ENCODE data around the gene UBL5. TPM values are rescaled to one million over a fixed set of nuclear protein-coding genes. Genes with fewer than 3 reads are reported as not detected.

UBL5 gene
- total RNA-seq, 2 experiments from 2014 or later, result 313 to 349 TPM

- peaks cover 23% of the 10 kb centered on the region for H3K4me1 Mint-ChIP-seq
- peak; percentile 51 for DNase-seq
- H3K4me3 Mint-ChIP-seq, result no peak overlapping the region
- POLR2A ChIA-PET, result no interaction called here
- no peaks in the 10 kb centered on the region for H3K27me3 Mint-ChIP-seq
- H3K36me3 Mint-ChIP-seq (ENCODE audit: low read depth), result peaks cover 25% of the 10 kb centered on the region
- no peak overlapping the region for H3K27ac Mint-ChIP-seq
- CTCF ChIA-PET, result interaction anchor here (0.7 to 1.8 kb wide), 2 partner anchors 11 kb away, joined by 3 to 6 read pairs; no protein-coding TSS in a partner anchor
- H3K9me3 Mint-ChIP-seq, result no peaks in the 10 kb centered on the region
Observed at GRCh38 chr19:9848060-9848459, 20.3 kb downstream of the UBL5 start.

DNA sequence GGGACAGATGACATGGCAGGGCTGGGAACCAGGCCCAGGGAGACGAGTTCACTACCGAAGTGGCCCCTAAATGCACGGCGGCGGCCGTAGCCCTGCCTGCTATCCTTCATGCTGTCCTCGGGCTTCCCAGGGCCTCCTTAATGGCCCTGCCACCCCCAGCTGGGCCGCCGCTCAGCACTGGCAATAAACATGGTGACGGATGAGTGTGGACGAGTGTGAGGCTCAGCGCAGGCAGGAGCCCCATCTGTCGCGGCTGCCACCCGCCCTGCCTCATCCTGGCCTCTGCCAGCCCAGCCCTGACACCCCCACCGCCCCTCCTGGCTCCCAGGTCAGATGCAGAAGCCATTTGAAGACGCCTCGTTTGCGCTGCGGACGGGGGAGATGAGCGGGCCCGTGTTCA lies 21.0 kb downstream of the UBL5 start:
- POLR2A ChIA-PET, result no interaction called here
- H3K4me1 Mint-ChIP-seq, result peaks cover 24% of the 10 kb centered on the region
- no peaks in the 10 kb centered on the region for H3K9me3 Mint-ChIP-seq
- H3K36me3 Mint-ChIP-seq (ENCODE audit: low read depth), result peaks cover 19% of the 10 kb centered on the region
- DNase-seq, result no peak
- H3K27ac Mint-ChIP-seq, result no peak overlapping the region
- no peak overlapping the region for H3K4me3 Mint-ChIP-seq
- H3K27me3 Mint-ChIP-seq, result no peaks in the 10 kb centered on the region
- CTCF ChIA-PET, result interaction anchor here (1.8 kb wide), 1 partner anchor 10 kb away, joined by 6 read pairs; no protein-coding TSS in a partner anchor

- H3K4me1 Mint-ChIP-seq, result peaks cover 29% of the 10 kb centered on the region
- ChIA-PET POLR2A (no interaction called here), CTCF (no interaction called here)
Observed at GRCh38 chr19:9849791-9850190, 22.1 kb downstream of the UBL5 start.

GRCh38 chr19:9850235-9850959 lies 22.7 kb downstream of the UBL5 start:
- no peak for DNase-seq
- POLR2A ChIA-PET, result no interaction called here
- Mint-ChIP-seq H3K4me3 (no peak overlapping the region), H3K36me3 (ENCODE audit: low read depth) (peaks cover 13% of the 10 kb centered on the region), H3K27ac (no peak overlapping the region), H3K4me1 (peaks cover 27% of the 10 kb centered on the region), H3K27me3 (no peaks in the 10 kb centered on the region), H3K9me3 (no peaks in the 10 kb centered on the region)
- CTCF ChIA-PET, result no interaction called here

More at GRCh38 chr19:9849791-9850190, 22.1 kb downstream of the UBL5 start:
- Mint-ChIP-seq H3K9me3 (no peaks in the 10 kb centered on the region), H3K4me3 (no peak overlapping the region), H3K27me3 (no peaks in the 10 kb centered on the region), H3K36me3 (ENCODE audit: low read depth) (peaks cover 17% of the 10 kb centered on the region), H3K27ac (no peak overlapping the region)
- DNase-seq, result no peak

- peaks cover 3% of the 10 kb centered on the region for H3K9me3 Mint-ChIP-seq
- no peak overlapping the region for H3K4me3 Mint-ChIP-seq
- POLR2A ChIA-PET, result no interaction called here
- no peaks in the 10 kb centered on the region for H3K27me3 Mint-ChIP-seq
- peaks cover 45% of the 10 kb centered on the region for H3K4me1 Mint-ChIP-seq
- H3K36me3 Mint-ChIP-seq (ENCODE audit: low read depth), result peaks cover 23% of the 10 kb centered on the region
- DNase-seq, result no peak
- H3K27ac Mint-ChIP-seq, result no peak overlapping the region
- CTCF ChIA-PET, result no interaction called here
Observed at GRCh38 chr19:9854282-9854846, 26.6 kb downstream of the UBL5 start.

DNA sequence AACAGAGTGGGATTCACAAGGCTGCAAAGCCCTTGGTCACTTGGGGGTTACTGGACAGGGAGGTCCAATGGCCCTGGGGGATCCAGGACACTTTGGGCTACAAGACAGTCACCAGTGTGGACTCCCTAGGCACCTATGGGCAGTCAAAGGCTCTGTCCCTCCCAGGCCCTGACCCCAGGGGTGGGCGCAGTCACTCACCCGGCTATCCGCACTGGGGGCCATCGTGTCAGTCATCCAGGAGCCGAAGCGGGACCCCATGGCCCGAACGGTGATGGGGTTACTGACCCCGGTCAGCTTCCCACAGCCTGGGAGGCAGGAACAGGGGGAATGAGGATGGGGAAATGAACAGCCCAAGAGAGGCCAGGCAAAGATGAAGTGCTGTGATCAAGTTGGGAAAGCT lies 28.9 kb downstream of the UBL5 start:
- Mint-ChIP-seq H3K27me3 (no peaks in the 10 kb centered on the region), H3K27ac (peak overlapping the region; percentile 98), H3K36me3 (ENCODE audit: low read depth) (peaks cover 23% of the 10 kb centered on the region), H3K9me3 (peaks cover 3% of the 10 kb centered on the region), H3K4me3 (peak overlapping the region; percentile 60), H3K4me1 (peaks cover 63% of the 10 kb centered on the region)
- POLR2A ChIA-PET, result no interaction called here
- CTCF ChIA-PET, result interaction anchor here (1.0 to 1.6 kb wide), 3 partner anchors 10 to 58 kb away, joined by 3 to 4 read pairs (median 3); no protein-coding TSS in a partner anchor
- DNase-seq, result no peak

- Mint-ChIP-seq H3K36me3 (ENCODE audit: low read depth) (peaks cover 23% of the 10 kb centered on the region), H3K27ac (peak overlapping the region; percentile 98), H3K4me1 (peaks cover 67% of the 10 kb centered on the region), H3K4me3 (peak overlapping the region; percentile 83), H3K9me3 (peaks cover 3% of the 10 kb centered on the region), H3K27me3 (no peaks in the 10 kb centered on the region)
- ChIA-PET CTCF (interaction anchor here (0.9 to 1.6 kb wide), 5 partner anchors 10 to 58 kb away, joined by 3 to 4 read pairs (median 3); no protein-coding TSS in a partner anchor), POLR2A (no interaction called here)
- DNase-seq, result no peak
Observed at GRCh38 chr19:9857076-9857721, 29.5 kb downstream of the UBL5 start.

- CTCF ChIA-PET, result interaction anchor here (0.6 to 2.1 kb wide), 7 partner anchors 9 to 283 kb away, joined by 3 to 6 read pairs (median 3); no protein-coding TSS in a partner anchor
- no peaks in the 10 kb centered on the region for H3K27me3 Mint-ChIP-seq
- peak; percentile 36 for DNase-seq
- H3K4me3 Mint-ChIP-seq, result peak overlapping the region; percentile 83
- POLR2A ChIA-PET, result no interaction called here
- peaks cover 73% of the 10 kb centered on the region for H3K4me1 Mint-ChIP-seq
- H3K36me3 Mint-ChIP-seq (ENCODE audit: low read depth), result peaks cover 25% of the 10 kb centered on the region
- H3K9me3 Mint-ChIP-seq, result peaks cover 3% of the 10 kb centered on the region
- H3K27ac Mint-ChIP-seq, result peak overlapping the region; percentile 98
Observed at GRCh38 chr19:9857920-9858746, 30.4 kb downstream of the UBL5 start.

GRCh38 chr19:9858766-9859165 lies 31.0 kb downstream of the UBL5 start:
- Mint-ChIP-seq H3K9me3 (peaks cover 3% of the 10 kb centered on the region), H3K36me3 (ENCODE audit: low read depth) (peaks cover 25% of the 10 kb centered on the region), H3K27ac (peak overlapping the region; percentile 98), H3K4me3 (no peak overlapping the region), H3K27me3 (no peaks in the 10 kb centered on the region), H3K4me1 (peaks cover 78% of the 10 kb centered on the region)
- CTCF ChIA-PET, result interaction anchor here (0.6 to 2.1 kb wide), 2 partner anchors 11 to 284 kb away, joined by 3 to 6 read pairs; no protein-coding TSS in a partner anchor
- POLR2A ChIA-PET, result no interaction called here
- no peak for DNase-seq

- POLR2A ChIA-PET, result interaction anchor here (0.6 kb wide), 1 partner anchor 281 kb away, joined by 5 read pairs; no protein-coding TSS in a partner anchor
Observed at GRCh38 chr19:9860407-9860806, 32.7 kb downstream of the UBL5 start.

DNA sequence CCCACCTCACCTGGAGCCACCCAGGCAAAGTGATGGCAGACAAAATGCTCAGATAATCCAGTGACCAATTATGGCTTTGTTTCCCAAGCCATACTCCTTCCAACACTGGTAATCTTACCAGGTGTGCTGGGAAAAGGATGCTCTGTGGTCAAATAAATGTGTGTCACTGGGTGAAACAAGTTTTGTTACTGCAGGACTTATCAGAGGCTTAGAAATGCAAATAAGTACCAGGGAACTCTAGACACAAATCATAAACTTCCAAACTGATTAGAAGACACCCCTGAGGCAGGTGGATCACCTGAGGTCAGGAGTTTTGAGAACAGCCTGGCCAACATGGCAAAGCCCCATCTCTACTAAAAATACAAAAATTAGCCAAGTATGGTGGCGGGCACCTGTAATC lies 33.8 kb downstream of the UBL5 start:
- CTCF ChIA-PET, result no interaction called here
- Mint-ChIP-seq H3K27ac (peak overlapping the region; percentile 16), H3K4me3 (no peak overlapping the region), H3K27me3 (no peaks in the 10 kb centered on the region), H3K9me3 (peaks cover 3% of the 10 kb centered on the region), H3K4me1 (peaks cover 93% of the 10 kb centered on the region), H3K36me3 (ENCODE audit: low read depth) (peaks cover 12% of the 10 kb centered on the region)
- no peak for DNase-seq
- POLR2A ChIA-PET, result no interaction called here

More at GRCh38 chr19:9860407-9860806, 32.7 kb downstream of the UBL5 start:
- Mint-ChIP-seq H3K4me1 (peaks cover 88% of the 10 kb centered on the region), H3K27ac (peak overlapping the region; percentile 11), H3K36me3 (ENCODE audit: low read depth) (peaks cover 18% of the 10 kb centered on the region), H3K9me3 (peaks cover 3% of the 10 kb centered on the region), H3K27me3 (no peaks in the 10 kb centered on the region), H3K4me3 (no peak overlapping the region)
- CTCF ChIA-PET, result interaction anchor here (1.4 kb wide), 1 partner anchor 30 kb away, joined by 4 read pairs; no protein-coding TSS in a partner anchor
- DNase-seq, result no peak

DNA sequence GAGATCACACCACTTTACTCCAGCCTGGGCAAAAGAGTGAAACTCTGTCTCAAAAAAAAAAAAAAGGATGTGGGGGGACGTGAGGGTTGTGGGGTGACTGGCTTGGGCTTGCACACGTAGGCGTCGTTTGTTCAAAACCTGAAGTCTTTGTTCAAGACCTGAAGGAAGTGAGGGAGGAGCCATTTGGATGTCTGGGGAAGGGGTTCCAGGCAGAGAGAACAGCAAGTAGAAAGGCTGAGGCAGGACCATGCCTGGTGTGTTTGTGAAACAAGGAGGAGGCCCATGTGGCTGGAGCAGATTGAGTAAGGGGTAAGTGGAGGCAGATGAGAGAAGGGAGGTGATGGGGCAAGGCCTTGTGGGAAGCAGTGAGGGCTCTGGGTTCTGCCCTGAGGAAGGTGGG lies 35.2 kb downstream of the UBL5 start:
- H3K36me3 Mint-ChIP-seq (ENCODE audit: low read depth), result peaks cover 3% of the 10 kb centered on the region
- peak overlapping the region; percentile 76 for H3K4me3 Mint-ChIP-seq
- peak; percentile 55 for DNase-seq
- ChIA-PET CTCF (interaction anchor here (0.6 to 0.8 kb wide), 4 partner anchors 11 to 1946 kb away, joined by 4 to 5 read pairs (median 4); no protein-coding TSS in a partner anchor), POLR2A (interaction anchor here (0.6 kb wide), 1 partner anchor 44 kb away, joined by 4 read pairs; the partner anchor contains the start of gene FBXL12)
- H3K27ac Mint-ChIP-seq, result peak overlapping the region; percentile 96
- H3K4me1 Mint-ChIP-seq, result peaks cover 88% of the 10 kb centered on the region
- no peaks in the 10 kb centered on the region for H3K9me3 Mint-ChIP-seq
- no peaks in the 10 kb centered on the region for H3K27me3 Mint-ChIP-seq
